DOHH2 (cell line): ENCODE measurements around the gene LAMA5.

ENCODE experiments used
- H3F3A ChIP-seq: fragments of 200-600 bp; sonication (generic), shearing (Covaris generic); 2 replicates; pipeline ENCODE4 v1.6.0; 2016; ENCODE audit warnings: antibody characterized with exemption, mild to moderate bottlenecking; ENCODE audit not compliant: control insufficient read depth, insufficient read depth
- H3K27ac ChIP-seq: fragments of 200-600 bp; sonication (generic); 2 replicates; pipeline ENCODE4 v1.5.1; 2014; ENCODE audit warnings: low read depth, mild to moderate bottlenecking, low read length, moderate library complexity
- H3K27me3 ChIP-seq: fragments of 200-600 bp; sonication (generic); 2 replicates; pipeline ENCODE4 v1.6.1; 2014; ENCODE audit warnings: mild to moderate bottlenecking, low read length, mixed read lengths; ENCODE audit not compliant: control insufficient read depth
- H3K36me3 ChIP-seq: fragments of 200-600 bp; sonication (generic); 2 replicates; pipeline ENCODE4 v1.6.1; 2014; ENCODE audit warnings: mild to moderate bottlenecking, low read length, moderate library complexity, mixed read lengths; ENCODE audit not compliant: control insufficient read depth
- H3K4me1 ChIP-seq: fragments of 200-600 bp; sonication (generic); 2 replicates; pipeline ENCODE4 v1.6.1; 2014; ENCODE audit warnings: mild to moderate bottlenecking, low read length, mixed read lengths; ENCODE audit not compliant: control insufficient read depth
- H3K4me2 ChIP-seq: fragments of 200-600 bp; sonication (generic); 2 replicates; pipeline ENCODE4 v1.6.0; 2014; ENCODE audit warnings: mild to moderate bottlenecking, low read length, moderate library complexity
- H3K4me3 ChIP-seq: fragments of 200-600 bp; sonication (generic); 2 replicates; pipeline ENCODE4 v1.5.1; 2014; ENCODE audit warnings: mild to moderate bottlenecking, low read length, mixed read lengths
- H3K79me2 ChIP-seq: fragments of 200-600 bp; sonication (generic); 2 replicates; pipeline ENCODE4 v1.6.1; 2014; ENCODE audit warnings: mild to moderate bottlenecking, low read length, mixed read lengths; ENCODE audit not compliant: control insufficient read depth
- H3K9me2 ChIP-seq: fragments of 200-600 bp; sonication (generic); replicated peaks from 2 replicates; pipeline ENCODE4 v1.6.1; 2014; ENCODE audit warnings: mild to moderate bottlenecking, low read length, mixed read lengths; ENCODE audit not compliant: control insufficient read depth
- H3K9me3 ChIP-seq: fragments of 200-600 bp; sonication (generic); 2 replicates; pipeline ENCODE4 v1.6.1; 2014; ENCODE audit warnings: antibody characterized with exemption, low read length, mixed read lengths; ENCODE audit not compliant: control insufficient read depth, insufficient read depth
- H4K20me1 ChIP-seq: fragments of 200-600 bp; sonication (generic); 2 replicates; pipeline ENCODE4 v1.6.0; 2014; ENCODE audit warnings: low read depth, mild to moderate bottlenecking, antibody characterized with exemption, low read length, moderate library complexity; ENCODE audit not compliant: control insufficient read depth, insufficient read depth
- CTCF ChIP-seq: fragments of 200-600 bp; sonication (generic); IDR thresholded peaks from one replicate; pipeline ENCODE4 v1.5.1; 2014; ENCODE audit warnings: antibody characterized with exemption, mild to moderate bottlenecking, low read depth, low read length; ENCODE audit not compliant: poor library complexity, severe bottlenecking
- EZH2phosphoT487 ChIP-seq: fragments of 200-600 bp; sonication (generic); IDR thresholded peaks from 2 replicates; pipeline ENCODE4 v1.6.1; 2017; ENCODE audit warnings: borderline replicate concordance, mild to moderate bottlenecking, antibody characterized with exemption, low read length, moderate library complexity, mixed read lengths

The LAMA5 gene

GRCh38 chr20:62404761-62405107, 37.6 kb upstream of the LAMA5 start:
- Histone ChIP-seq H3K9me3 (no peaks in the 10 kb centered on the region), H3F3A (no peaks in the 10 kb centered on the region), H4K20me1 (no peaks in the 10 kb centered on the region), H3K36me3 (peaks cover 27% of the 10 kb centered on the region), H3K79me2 (peaks cover 50% of the 10 kb centered on the region), H3K9me2 (no peaks in the 10 kb centered on the region), H3K4me1 (peaks cover 25% of the 10 kb centered on the region), H3K4me2 (no peak overlapping the region), H3K4me3 (no peak overlapping the region), H3K27ac (no peak overlapping the region), H3K27me3 (no peaks in the 10 kb centered on the region)
- no peak for TF ChIP-seq CTCF
- TF ChIP-seq EZH2phosphoT487 = no peak

GRCh38 chr20:62404112-62404665, 37.1 kb upstream of the LAMA5 start:
- Histone ChIP-seq H3K36me3 (peaks cover 29% of the 10 kb centered on the region), H3K9me2 (no peaks in the 10 kb centered on the region), H3F3A (no peaks in the 10 kb centered on the region), H3K4me1 (peaks cover 22% of the 10 kb centered on the region), H3K27me3 (no peaks in the 10 kb centered on the region), H3K79me2 (peaks cover 50% of the 10 kb centered on the region), H3K27ac (no peak overlapping the region), H3K4me2 (no peak overlapping the region), H3K9me3 (no peaks in the 10 kb centered on the region), H4K20me1 (no peaks in the 10 kb centered on the region), H3K4me3 (no peak overlapping the region)
- no peak for TF ChIP-seq EZH2phosphoT487
- TF ChIP-seq CTCF = no peak

GRCh38 chr20:62403331-62403730, 36.2 kb upstream of the LAMA5 start:
- H3K27ac ChIP-seq = no peak overlapping the region
- H3K79me2 ChIP-seq = peaks cover 50% of the 10 kb centered on the region
- H3K27me3 ChIP-seq = no peaks in the 10 kb centered on the region
- H3K9me2 ChIP-seq = no peaks in the 10 kb centered on the region
- no peaks in the 10 kb centered on the region; the same call in 1 of the 2 replicates for H3K9me3 ChIP-seq
- peaks cover 22% of the 10 kb centered on the region for H3K4me1 ChIP-seq
- no peaks in the 10 kb centered on the region for H4K20me1 ChIP-seq
- H3K36me3 ChIP-seq = peaks cover 29% of the 10 kb centered on the region
- no peak overlapping the region for H3K4me3 ChIP-seq
- no peaks in the 10 kb centered on the region for H3F3A ChIP-seq
- no peak for TF ChIP-seq CTCF
- no peak overlapping the region for H3K4me2 ChIP-seq
